H1 (cell line): ENCODE measurements around the gene CRKL. TPM values are rescaled to one million over a fixed set of nuclear protein-coding genes. Genes with fewer than 3 reads are reported as not detected.

Experiments
- CTCF ChIA-PET: fragments of 300-600 bp; sonication (Branson Sonifier 250); formaldehyde crosslinking; loops from one replicate; lab custom pipeline; 2021; ENCODE audit not compliant: partially characterized antibody; lab: Charles Lee
- POLR2A ChIA-PET: fragments of 300-600 bp; sonication (Branson Sonifier 250); formaldehyde crosslinking; loops from one replicate; lab custom pipeline; 2021; ENCODE audit warnings: inconsistent platforms; ENCODE audit not compliant: partially characterized antibody; lab: Charles Lee
- DNase-seq, 2 experiments: peaks; one replicate each; pipeline versions ENCODE4 v3.0.0 to v3.0.0-alpha.2; 2010 to 2022; ENCODE audit warnings: low spot score in 2 of 2, low read depth in 1 of 2, mixed read lengths in 1 of 2
- FAIRE-seq: peaks from 2 replicates; lab custom pipeline; 2011; peaks lifted over from hg19 to GRCh38; lab: Jason Lieb, UNC
- H2AFZ ChIP-seq: 2 replicates; pipeline ENCODE4 v1.8.1; 2012; ENCODE audit warnings: low read length, inconsistent platforms
- H2AK5ac ChIP-seq: 2 replicates; pipeline ENCODE4 v1.6.1; 2013; ENCODE audit warnings: low read depth, low read length
- H2BK120ac ChIP-seq: replicated peaks from 2 replicates; pipeline ENCODE3; 2013; ENCODE audit warnings: low read depth, low read length, inconsistent platforms
- H2BK12ac ChIP-seq: 2 replicates; pipeline ENCODE4 v1.6.1; 2013; ENCODE audit warnings: low read depth, low read length
- H2BK15ac ChIP-seq: 2 replicates; pipeline ENCODE4 v1.6.1; 2013; ENCODE audit warnings: low read length
- H2BK20ac ChIP-seq: 2 replicates; pipeline ENCODE4 v1.6.1; 2013; ENCODE audit warnings: low read length
- H2BK5ac ChIP-seq: 2 replicates; pipeline ENCODE4 v1.6.1; 2013; ENCODE audit warnings: low read depth, low read length
- H3K14ac ChIP-seq: 2 replicates; pipeline ENCODE4 v1.6.1; 2013; ENCODE audit warnings: inconsistent platforms; ENCODE audit not compliant: insufficient read length
- H3K18ac ChIP-seq: 2 replicates; pipeline ENCODE4 v1.6.1; 2013; ENCODE audit warnings: low read length; ENCODE audit errors: extremely low read depth
- H3K23ac ChIP-seq: 2 replicates; pipeline ENCODE4 v1.6.1; 2013; ENCODE audit warnings: inconsistent platforms; ENCODE audit not compliant: insufficient read length
- H3K23me2 ChIP-seq: 2 replicates; pipeline ENCODE4 v1.6.1; 2013; ENCODE audit warnings: low read depth, low read length
- H3K27ac ChIP-seq: 2 replicates; pipeline ENCODE4 v1.6.1; 2011; ENCODE audit warnings: low read depth, low read length, inconsistent platforms
- H3K27me3 ChIP-seq, 4 experiments: replicated peaks in 1 of 4; 1 replicate in 1 of 4; 2 replicates in 3 of 4; pipeline versions ENCODE4 v1.6.1 to v1.8.1; 2011 to 2013; ENCODE audit warnings: low read length in 3 of 4, mild to moderate bottlenecking in 3 of 4, inconsistent platforms in 2 of 4, mixed read lengths in 2 of 4, moderate library complexity in 1 of 4; ENCODE audit not compliant: control insufficient read depth in 3 of 4, insufficient read depth in 3 of 4; ENCODE audit errors: extremely low read depth in 1 of 4
- H3K36me3 ChIP-seq, 4 experiments: 2 replicates each; pipeline versions ENCODE4 v1.6.1 to v1.8.1; 2011 to 2013; ENCODE audit warnings: mild to moderate bottlenecking in 4 of 4, low read length in 3 of 4, moderate library complexity in 2 of 4, control low read depth in 1 of 4, inconsistent platforms in 1 of 4; ENCODE audit not compliant: insufficient read depth in 4 of 4, control insufficient read depth in 2 of 4
- H3K4ac ChIP-seq: replicated peaks from 2 replicates; pipeline ENCODE3; 2013; ENCODE audit warnings: low read length, low read depth, mixed read lengths, inconsistent platforms; ENCODE audit not compliant: insufficient read length
- H3K4me1 ChIP-seq, 4 experiments: replicated peaks in 1 of 4; 1 replicate in 1 of 4; 2 replicates in 3 of 4; pipeline versions ENCODE4 v1.6.1 to v1.8.1; 2011 to 2013; ENCODE audit warnings: low read length in 3 of 4, inconsistent platforms in 2 of 4, mixed read lengths in 1 of 4; ENCODE audit not compliant: insufficient read depth in 4 of 4, control insufficient read depth in 3 of 4
- H3K4me2 ChIP-seq, 2 experiments: 2 replicates each; pipeline versions ENCODE4 v1.6.1 to v1.8.1; 2011 to 2013; ENCODE audit warnings: low read depth in 2 of 2, low read length in 2 of 2, control low read depth in 1 of 2, inconsistent platforms in 1 of 2, mild to moderate bottlenecking in 1 of 2; ENCODE audit not compliant: insufficient read depth in 1 of 2
- H3K4me3 ChIP-seq, 4 experiments: fragments of 200-600, 300-600 bp in 1 of 4; sonication (generic), shearing (Covaris generic), sonication (Bioruptor Twin) in 1 of 4; 2 replicates each; pipeline versions ENCODE4 v1.5.1 to v1.8.1; 2011 to 2016; ENCODE audit warnings: low read length in 4 of 4, low read depth in 3 of 4, control low read depth in 2 of 4, inconsistent platforms in 2 of 4, mild to moderate bottlenecking in 2 of 4, mixed read lengths in 1 of 4, moderate library complexity in 1 of 4; ENCODE audit not compliant: insufficient read depth in 2 of 4; ENCODE audit errors: extremely low read depth in 1 of 4
- H3K56ac ChIP-seq: replicated peaks from 2 replicates; pipeline ENCODE3; 2013; ENCODE audit warnings: low read depth, mild to moderate bottlenecking, mixed read lengths, low read length, inconsistent platforms; ENCODE audit not compliant: insufficient read length
- H3K79me1 ChIP-seq: 2 replicates; pipeline ENCODE4 v1.6.1; 2013; ENCODE audit warnings: low read depth, low read length, control low read depth
- H3K79me2 ChIP-seq, 2 experiments: 2 replicates each; pipeline versions ENCODE4 v1.6.1 to v1.8.1; 2012 to 2013; ENCODE audit warnings: low read length in 2 of 2, mild to moderate bottlenecking in 2 of 2, inconsistent platforms in 1 of 2; ENCODE audit not compliant: insufficient read depth in 2 of 2, control insufficient read depth in 1 of 2
- H3K9ac ChIP-seq, 4 experiments: replicated peaks in 1 of 4; 1 replicate in 1 of 4; 2 replicates in 3 of 4; pipeline versions ENCODE4 v1.6.1 to v1.8.1; 2011 to 2013; ENCODE audit warnings: low read depth in 3 of 4, low read length in 3 of 4, control low read depth in 2 of 4, mild to moderate bottlenecking in 2 of 4, moderate library complexity in 2 of 4, inconsistent platforms in 1 of 4; ENCODE audit errors: extremely low read depth in 1 of 4
- H3K9me3 ChIP-seq, 2 experiments: 2 replicates each; pipeline versions ENCODE4 v1.6.1 to v1.8.1; 2012 to 2013; ENCODE audit warnings: mild to moderate bottlenecking in 2 of 2, moderate library complexity in 2 of 2, control low read depth in 1 of 2, inconsistent platforms in 1 of 2, low read depth in 1 of 2, low read length in 1 of 2, mixed read lengths in 1 of 2; ENCODE audit not compliant: insufficient read depth in 2 of 2
- H4K20me1 ChIP-seq, 2 experiments: replicated peaks in 1 of 2; 2 replicates each; pipeline versions ENCODE3 to v1.8.1; 2011 to 2013; ENCODE audit warnings: inconsistent platforms in 2 of 2, low read length in 2 of 2, mild to moderate bottlenecking in 1 of 2; ENCODE audit not compliant: insufficient read depth in 2 of 2, control insufficient read depth in 1 of 2
- H4K5ac ChIP-seq: 2 replicates; pipeline ENCODE4 v1.6.1; 2013; ENCODE audit warnings: low read length, low read depth, mixed read lengths, inconsistent platforms; ENCODE audit not compliant: insufficient read length
- H4K8ac ChIP-seq: 2 replicates; pipeline ENCODE4 v1.8.0; 2013; ENCODE audit warnings: mild to moderate bottlenecking, moderate library complexity, low read length, inconsistent platforms; ENCODE audit not compliant: insufficient read depth; ENCODE audit errors: extremely low read depth
- H4K91ac ChIP-seq: replicated peaks from 2 replicates; pipeline ENCODE3; 2013; ENCODE audit warnings: low read length, mixed read lengths, inconsistent platforms; ENCODE audit not compliant: insufficient read length
- E2F6 ChIP-seq: IDR thresholded peaks from 2 replicates; pipeline ENCODE4 v1.6.1; 2012; ENCODE audit warnings: inconsistent platforms
- KDM1A ChIP-seq: fragments of 200-600, 300-600 bp; sonication (generic); IDR thresholded peaks from 2 replicates; pipeline ENCODE4 v1.7.1; 2016; ENCODE audit warnings: mild to moderate bottlenecking, low read length, borderline replicate concordance
- KDM4A ChIP-seq: IDR thresholded peaks from one replicate; pipeline ENCODE4 v1.7.1; 2012; ENCODE audit warnings: low read depth, mild to moderate bottlenecking, moderate library complexity, low read length, inconsistent platforms; ENCODE audit not compliant: severe bottlenecking
- NRF1 ChIP-seq: IDR thresholded peaks from 2 replicates; pipeline ENCODE4 v1.6.1; 2011; ENCODE audit warnings: mild to moderate bottlenecking, low read depth, low read length, improper control_type of control experiment
- RAD21 ChIP-seq, 2 experiments: IDR thresholded peaks in 1 of 2; conservative IDR thresholded peaks in 1 of 2; 2 replicates each; pipeline ENCODE4 v1.6.1; 2011; ENCODE audit warnings: low read depth in 2 of 2, low read length in 2 of 2, improper control_type of control experiment in 1 of 2, inconsistent platforms in 1 of 2, mild to moderate bottlenecking in 1 of 2, moderate library complexity in 1 of 2
- SIX5 ChIP-seq: IDR thresholded peaks from 2 replicates; pipeline ENCODE4 v1.6.1; 2011; ENCODE audit warnings: mild to moderate bottlenecking, low read depth, low read length
- SP1 ChIP-seq: IDR thresholded peaks from 2 replicates; pipeline ENCODE4 v1.6.1; 2011; ENCODE audit warnings: low read depth, low read length
- SP4 ChIP-seq: IDR thresholded peaks from 2 replicates; pipeline ENCODE4 v1.6.1; 2012; ENCODE audit warnings: low read length, inconsistent platforms
- SUZ12 ChIP-seq: fragments of 200-600 bp; sonication (generic); IDR thresholded peaks from 2 replicates; pipeline ENCODE4 v1.6.1; 2012; ENCODE audit warnings: mild to moderate bottlenecking, inconsistent platforms, low read length, moderate library complexity, mixed read lengths
- TAF1 ChIP-seq: IDR thresholded peaks from 2 replicates; pipeline ENCODE4 v1.6.1; 2011; ENCODE audit warnings: mild to moderate bottlenecking, low read depth, low read length
- TBP ChIP-seq: IDR thresholded peaks from 2 replicates; pipeline ENCODE4 v1.6.1; 2011; ENCODE audit warnings: low read depth, low read length, improper control_type of control experiment
- TEAD4 ChIP-seq: IDR thresholded peaks from 2 replicates; pipeline ENCODE4 v1.6.1; 2012; ENCODE audit warnings: low read depth, low read length, inconsistent platforms, mixed read lengths
- ZNF274 ChIP-seq: IDR thresholded peaks from 2 replicates; pipeline ENCODE4 v1.7.0; 2012; ENCODE audit warnings: low read length, borderline replicate concordance; ENCODE audit errors: extremely low read depth
- WGBS, 2 experiments: shearing (Covaris generic) in 1 of 2; methylation state at CpG; one replicate each; pipeline versions ENCODE4 v1.1.6 to v1.1.7; 2013 to 2015; ENCODE audit warnings: low lambda C conversion rate in 2 of 2, mixed read lengths in 2 of 2, inconsistent platforms in 1 of 2, low coverage in 1 of 2, missing lambda C conversion rate in 1 of 2; ENCODE audit not compliant: insufficient replicate concordance in 2 of 2, insufficient coverage in 1 of 2, insufficient read length in 1 of 2; ENCODE audit errors: extremely low coverage in 1 of 2, missing lambda C conversion rate in 1 of 2; 5-methylcytosine and 5-hydroxymethylcytosine counted together
- polyA plus RNA-seq, 7 experiments: library from polyadenylated mRNA; depleted of rRNA in 3 of 7; stranded (reverse) in 5 of 7; unstranded in 2 of 7; fragments of >200 nt in 5 of 7; fragments of 200-250 nt in 2 of 7; gene quantifications; 1 replicate in 5 of 7; 2 replicates in 1 of 7; 4 replicates in 1 of 7; pipeline versions ENCODE4 v1.2.1 to v1.2.3, GENCODE V29; 2011 to 2013; ENCODE audit warnings: missing spikeins in 2 of 7, mixed read lengths in 2 of 7
- total RNA-seq: library from RNA; stranded (reverse); fragmentation: NEBNext Ultra II Directional; extraction: Animal tissue kit (Norgen Biotek cat#: 25700); gene quantifications from 2 replicates; pipeline ENCODE4 v1.2.1, GENCODE V29; 2021

The CRKL gene
- total and polyA plus RNA-seq, 2 of the 8 experiments (the other 6 are each of a cell fraction or from before 2014, with no cell fraction given) = 34.5 to 94.5 TPM

GRCh38 chr22:20926243-20926642 is 9.0 kb downstream of the CRKL start:
- FAIRE-seq (no peak), DNase-seq (no peak)
- Histone ChIP-seq H3K18ac (no peak overlapping the region), H3K23me2 (peaks cover 3% of the 10 kb centered on the region; the same call in 1 of the 2 replicates), H3K36me3 (peaks cover 0 to 2% (median 0%) of the 10 kb centered on the region in 4 experiments; a peak in 1 of 8 replicates), H2AFZ (no peak overlapping the region), H3K79me2 (peaks cover 78 to 99% of the 10 kb centered on the region in 2 experiments), H2BK20ac (no peak overlapping the region), H2BK12ac (no peak overlapping the region), H2AK5ac (no peak overlapping the region), H3K9ac (no peak overlapping the region), H4K8ac (no peak overlapping the region), H2BK5ac (no peak overlapping the region), H3K4me1 (peaks cover 0 to 9% (median 7%) of the 10 kb centered on the region in 4 experiments; a peak in 4 of 7 replicates), H3K27me3 (no peaks in the 10 kb centered on the region), H3K4me3 (0 out of 8 replicates have a peak overlapping the region, but pooled peaks of 1 of the 4 experiments have one; percentile 21), H3K9me3 (no peaks in the 10 kb centered on the region), H2BK15ac (no peak overlapping the region), H3K79me1 (peaks cover 10% of the 10 kb centered on the region), H4K20me1 (peaks cover 35 to 39% of the 10 kb centered on the region in 2 experiments), H3K4me2 (peak overlapping the region; percentile 24 to 65; a peak in 3 of 4 replicates), H3K56ac (no peak overlapping the region), H3K27ac (no peak overlapping the region), H2BK120ac (no peak overlapping the region), H3K14ac (no peak overlapping the region), H4K91ac (no peak overlapping the region), H4K5ac (no peak overlapping the region), H3K4ac (no peak overlapping the region), H3K23ac (no peak overlapping the region)
- 77% methylated on average over 2 of the region's 2 CpGs; no CpG with 5 or more reads in 1 of the 2 experiments for WGBS, 2 experiments
- ChIA-PET CTCF (interaction anchor here (0.9 to 2.4 kb wide), 5 partner anchors 26 to 95 kb away, joined by 3 to 6 read pairs (median 4); no protein-coding TSS in a partner anchor), POLR2A (interaction anchor here (0.8 to 1.6 kb wide), 4 partner anchors 9 to 70 kb away, joined by 3 to 4 read pairs (median 4); partner anchors contain the start of gene CRKL)
- no peak for TF ChIP-seq TAF1
- TF ChIP-seq NRF1 = no peak
- no peak for TF ChIP-seq RAD21 (IDR thresholded peaks at IDR 0.05 in 1 of 2, conservative IDR thresholded peaks at IDR 0.05 in 1 of 2; ENCODE audit: low read depth in 2 of 2, low read length in 2 of 2)
- TF ChIP-seq SIX5 = no peak
- no peak for TF ChIP-seq SP4
- TF ChIP-seq SP1 = no peak
- TF ChIP-seq ZNF274 = no peak
- no peak for TF ChIP-seq KDM1A
- no peak for TF ChIP-seq SUZ12
- no peak for TF ChIP-seq E2F6
- TF ChIP-seq KDM4A = no peak
- TF ChIP-seq TEAD4 = no peak
- TF ChIP-seq TBP = no peak
